Activated CD4-positive, alpha-beta T cell treated with anti-CD3 and anti-CD28 coated beads, Interleukin-2, amount 50 U/mL, for 16 hours (primary cell): ENCODE data around the gene PPDPF.
"Not testable (repeated sequence)": the region's sequence is repeated elsewhere in the genome, so short reads cannot be mapped to it uniquely, and the experiment has no call there.

ENCODE experiments used
- DNase-seq: peaks from one replicate; pipeline ENCODE4 v3.0.0-alpha.2; 2020

The PPDPF gene

GRCh38 chr20:63500902-63501817, 19.4 kb upstream of the PPDPF start:
- DNase-seq = no peak

GRCh38 chr20:63501818-63502670, 18.5 kb upstream of the PPDPF start:
- DNase-seq = no peak

GRCh38 chr20:63502671-63503172, 17.8 kb upstream of the PPDPF start:
- DNase-seq = no peak

- DNase-seq = no peak
Measured at GRCh38 chr20:63503524-63503923, 17.0 kb upstream of the PPDPF start.

GRCh38 chr20:63504642-63505041, 15.9 kb upstream of the PPDPF start:
- no peak for DNase-seq

DNA sequence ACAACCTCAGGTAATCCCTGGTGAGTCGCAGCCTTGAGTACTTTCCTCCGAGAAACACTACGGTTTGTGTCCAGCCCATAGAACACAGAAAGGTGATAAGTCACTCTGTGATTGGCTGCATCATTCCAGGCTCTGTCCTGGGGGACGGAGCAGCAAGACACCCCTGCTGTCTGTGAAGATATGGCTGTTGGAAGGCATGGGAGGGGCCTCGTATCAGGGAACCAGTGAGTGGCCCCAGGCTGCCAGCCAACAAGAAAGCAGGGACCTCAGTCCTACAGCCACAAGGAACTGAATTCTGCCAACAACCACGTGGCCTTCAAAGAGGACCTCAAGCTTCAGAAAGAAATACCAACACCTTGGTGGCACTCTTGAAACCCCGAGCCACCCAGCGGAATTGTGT, 15.3 kb upstream of the PPDPF start:
- no peak for DNase-seq

DNA sequence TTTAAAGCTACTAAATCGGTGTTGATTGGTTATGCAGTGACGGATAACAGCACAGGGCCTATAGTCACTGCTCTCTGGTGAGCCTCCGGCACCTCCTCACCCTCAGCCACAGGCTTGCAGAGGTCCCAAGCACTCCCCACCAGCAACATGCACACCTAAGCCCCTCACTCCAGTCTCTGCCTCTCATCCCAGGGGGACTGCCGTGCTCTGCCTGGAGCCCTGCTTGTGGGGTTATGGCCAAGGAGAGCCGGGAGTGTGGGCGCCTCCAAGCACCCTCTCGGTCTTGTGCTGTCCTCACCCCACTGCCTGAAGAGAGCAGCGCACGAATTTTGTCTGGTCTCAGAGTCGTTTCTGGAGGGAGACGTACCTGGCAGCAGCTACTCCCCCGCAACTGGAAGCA, 14.8 kb upstream of the PPDPF start:
- DNase-seq = no peak

DNA sequence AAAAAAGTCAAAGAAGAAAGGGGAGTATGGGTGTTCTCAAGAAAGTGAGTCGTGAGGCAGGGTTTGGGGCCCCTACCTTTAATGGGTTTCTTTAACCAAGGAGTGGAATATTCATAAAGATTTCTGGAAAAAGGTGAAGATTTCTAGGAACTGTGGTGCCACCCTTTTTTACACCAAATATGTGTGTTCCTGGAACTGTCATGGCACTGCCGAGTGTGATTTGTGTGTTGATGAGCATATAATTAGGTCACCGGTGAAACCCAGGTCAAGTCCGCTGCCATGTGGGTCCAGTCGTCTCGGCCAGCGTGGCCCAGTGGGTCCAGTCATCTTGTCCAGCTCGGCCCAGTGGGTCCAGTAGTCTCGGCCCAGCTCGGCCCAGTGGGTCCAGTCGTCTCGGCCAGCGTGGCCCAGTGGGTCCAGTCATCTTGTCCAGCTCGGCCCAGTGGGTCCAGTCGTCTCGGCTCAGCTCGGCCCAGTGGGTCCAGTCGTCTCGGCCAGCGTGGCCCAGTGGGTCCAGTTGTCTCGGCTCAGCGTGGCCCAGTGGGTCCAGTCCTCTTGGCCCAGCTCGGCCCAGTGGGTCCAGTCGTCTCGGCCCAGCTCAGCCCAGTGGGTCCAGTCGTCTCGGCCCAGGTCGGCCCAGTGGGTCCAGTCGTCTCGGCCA, 13.4 kb upstream of the PPDPF start:
- DNase-seq = no peak

DNA sequence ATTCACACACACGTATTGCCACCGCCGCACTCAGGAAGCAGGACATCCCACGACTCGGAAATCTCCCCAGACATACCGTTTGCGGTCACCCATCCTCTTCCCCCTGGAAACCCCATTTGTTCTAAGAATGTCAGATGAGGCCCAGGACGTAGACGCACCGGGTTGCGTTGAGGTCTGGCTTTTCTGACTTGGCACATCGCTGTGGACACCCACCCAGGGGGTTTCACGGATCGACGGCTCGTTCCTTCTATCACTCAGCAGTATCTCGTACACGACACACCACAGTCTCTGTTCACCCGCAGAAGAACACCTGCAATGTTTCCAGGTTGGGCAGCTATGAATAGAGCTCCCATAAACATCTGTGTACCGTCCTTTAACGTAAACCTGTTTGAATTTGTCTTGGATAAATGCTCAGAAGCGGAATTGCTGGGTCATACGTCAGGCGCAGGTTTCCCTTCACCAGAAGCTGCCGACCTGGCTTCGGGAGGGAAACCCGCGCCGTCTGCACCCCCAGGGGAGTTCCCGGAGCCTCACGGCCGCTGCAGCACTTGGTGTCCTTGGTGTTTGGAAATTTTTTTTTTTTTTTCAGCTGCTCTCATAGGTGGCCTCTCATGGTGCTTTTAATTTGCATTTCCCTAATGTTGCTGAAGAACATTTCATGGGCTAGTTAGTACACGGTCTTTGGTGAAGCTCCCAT, 12.3 kb upstream of the PPDPF start:
- DNase-seq = no peak

GRCh38 chr20:63509088-63509564, 11.4 kb upstream of the PPDPF start:
- DNase-seq = no peak

GRCh38 chr20:63513207-63513606, 7.4 kb upstream of the PPDPF start:
- DNase-seq = no peak

GRCh38 chr20:63514520-63514919, 6.0 kb upstream of the PPDPF start:
- DNase-seq = not testable (repeated sequence)

GRCh38 chr20:63517376-63518309, 2.9 kb upstream of the PPDPF start:
- no peak for DNase-seq

DNA sequence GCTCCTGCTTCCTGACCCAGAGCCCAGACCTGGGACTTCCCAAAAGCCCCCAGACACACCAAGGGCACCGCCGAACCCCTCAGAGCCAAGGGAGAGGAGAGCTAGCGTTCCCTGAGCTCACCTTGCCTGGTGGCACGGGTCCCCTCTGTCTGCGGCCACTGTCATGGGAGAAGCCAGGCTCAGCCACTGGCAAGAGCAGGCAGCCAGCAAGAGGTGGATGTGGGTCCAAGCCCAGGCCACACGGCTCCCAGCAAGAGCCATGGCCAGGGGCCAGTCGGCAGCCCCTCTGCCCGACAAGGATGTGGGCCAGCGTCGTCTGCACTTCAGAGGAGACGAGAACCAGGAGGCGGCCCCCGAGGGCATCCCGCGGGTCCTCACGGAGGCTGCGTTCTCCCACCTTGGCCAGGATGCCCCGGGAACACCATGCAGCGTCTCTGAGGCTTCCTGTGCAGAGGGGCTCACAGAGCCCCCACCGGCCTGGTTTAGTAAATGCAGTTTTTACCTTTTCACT, 2.2 kb upstream of the PPDPF start:
- DNase-seq = no peak

GRCh38 chr20:63518946-63519667, 1.5 kb upstream of the PPDPF start:
- no peak for DNase-seq

DNA sequence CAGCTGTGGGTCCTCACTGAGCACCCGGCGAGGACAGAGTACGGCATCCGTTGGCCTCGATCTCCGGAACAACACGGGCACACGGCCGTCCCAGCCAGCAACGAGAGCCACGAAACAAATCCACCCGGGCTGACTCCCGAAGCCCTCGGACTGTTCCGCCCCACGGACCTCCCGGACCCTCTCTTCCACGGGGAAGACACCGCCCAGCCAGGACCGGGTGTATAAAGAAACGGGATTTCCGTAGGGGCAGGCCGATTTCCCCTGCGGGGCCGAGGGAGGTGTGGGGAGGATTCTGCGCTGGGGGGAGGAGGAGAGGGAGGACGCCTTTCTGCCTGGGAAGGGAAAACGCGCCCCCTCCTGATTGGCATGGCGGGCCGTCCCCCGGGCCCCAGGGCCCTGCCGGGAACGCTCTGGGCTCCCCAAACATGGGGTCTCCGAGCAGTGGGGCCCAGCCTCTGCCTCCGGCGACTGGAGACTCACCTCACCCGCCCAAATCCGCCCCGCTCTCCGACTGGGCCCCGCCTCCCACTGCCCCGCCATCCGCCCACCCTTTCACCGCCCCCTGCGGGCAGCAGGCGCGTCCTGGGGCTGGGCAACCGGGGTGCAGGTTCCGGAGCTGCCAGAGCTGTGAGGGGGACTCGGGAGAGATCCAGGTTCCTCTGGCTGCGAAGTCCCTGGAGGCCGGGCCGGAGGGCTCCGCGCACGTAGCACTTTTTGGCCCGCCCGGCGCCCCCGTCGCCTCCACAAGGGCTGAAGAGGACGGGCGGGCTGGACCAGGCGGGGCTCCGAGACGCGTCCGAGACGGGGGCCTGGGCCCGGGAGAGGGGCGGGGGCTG, 679 bp upstream of the PPDPF start:
- peak; percentile 53 for DNase-seq

- DNase-seq = peak; percentile 75
Measured at GRCh38 chr20:63520934-63521601, 503 bp downstream of the PPDPF start.

GRCh38 chr20:63521602-63522001, 1.0 kb downstream of the PPDPF start:
- no peak for DNase-seq
